Tibial artery (tissue), 4 donors: Measurements from ENCODE around the gene CIDEA.

Experiments used
- DNase-seq, 2 donors: peaks; one replicate each; pipeline ENCODE4 v3.0.0-alpha.2; 2019
- H3K27ac ChIP-seq, 2 donors: fragments of 200-600 bp; sonication (generic) in 1 of 2; 1 replicate in 1 of 2; 2 replicates in 1 of 2; pipeline ENCODE4 v1.5.1; 2018 to 2019; ENCODE audit warnings: mild to moderate bottlenecking in 1 of 2
- H3K27me3 ChIP-seq, 2 donors: fragments of 200-600 bp; sonication (generic) in 1 of 2; one replicate each; pipeline versions ENCODE4 v1.5.1 to v1.6.0; 2016 to 2019
- H3K36me3 ChIP-seq, 3 donors: fragments of 200-600 bp; sonication (generic) in 2 of 3; one replicate each; pipeline ENCODE4 v1.5.1; 2016 to 2019; ENCODE audit warnings: mild to moderate bottlenecking in 2 of 3
- H3K4me1 ChIP-seq, 4 donors: fragments of 200-600 bp; sonication (generic) in 2 of 4; 1 replicate in 3 of 4; 2 replicates in 1 of 4; pipeline ENCODE4 v1.5.1; 2016 to 2019
- H3K4me3 ChIP-seq, 2 donors: fragments of 200-600 bp; sonication (generic) in 1 of 2; 1 replicate in 1 of 2; 2 replicates in 1 of 2; pipeline ENCODE4 v1.5.1; 2018 to 2019; ENCODE audit warnings: mild to moderate bottlenecking in 2 of 2
- H3K9me3 ChIP-seq, 3 donors: fragments of 200-600 bp; sonication (generic) in 1 of 3; one replicate each; pipeline ENCODE4 v1.5.1; 2016 to 2019
- intact Hi-C: fragments of 100-400 bp; cut with DNase I; formaldehyde crosslinking; loops from one replicate; pipeline ENCODE4 v1.15.0; 2023; ENCODE audit warnings: low total_unique reads
- TF ChIP-seq, protein P1 (sequence below), 2 experiments: fragments of 200-600 bp in 1 of 2; fragments of 450-650 bp in 1 of 2; IDR thresholded peaks; one replicate each; pipeline ENCODE4 v1.5.1; 2017 to 2019; ENCODE audit warnings: antibody characterized with exemption in 2 of 2, mild to moderate bottlenecking in 1 of 2, moderate library complexity in 1 of 2

The CIDEA gene

DNA sequence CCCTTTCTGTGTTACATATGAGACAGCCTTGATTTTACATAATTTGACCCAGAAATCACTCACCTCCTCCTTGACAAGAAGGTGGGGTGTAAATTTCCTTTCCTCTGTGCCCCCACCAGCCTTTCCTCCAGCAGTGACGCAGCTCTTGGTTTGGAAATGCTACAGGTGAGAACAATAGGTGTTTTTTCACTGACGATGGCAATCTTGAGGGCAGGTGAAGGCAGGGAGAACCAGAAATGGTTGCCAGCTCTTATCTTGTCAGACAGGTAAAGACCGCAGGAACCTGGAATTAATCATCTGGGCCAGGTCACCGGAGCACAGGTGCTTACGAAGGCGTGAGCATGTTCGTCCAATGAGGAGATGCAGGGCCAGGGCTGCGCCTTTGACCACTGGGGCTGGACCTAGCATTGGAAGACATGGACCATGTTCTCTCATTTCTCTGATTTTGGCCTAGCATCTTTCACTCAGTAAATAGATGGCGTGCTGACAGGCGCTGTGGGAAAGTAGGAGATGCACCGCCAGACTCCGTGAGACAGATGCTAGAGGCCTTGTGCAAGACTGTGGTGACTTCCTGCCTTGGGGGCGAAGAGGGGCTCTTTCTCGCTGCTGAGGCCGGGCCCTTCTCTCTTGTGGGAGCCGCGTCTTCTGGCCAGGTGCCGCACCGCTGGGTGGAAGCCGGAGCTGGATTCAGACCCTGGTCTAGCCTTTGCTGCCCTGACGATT, 4.0 kb downstream of the CIDEA start:
- Histone ChIP-seq H3K36me3 (no peaks in the 10 kb centered on the region), H3K4me3 (no peak overlapping the region), H3K9me3 (no peaks in the 10 kb centered on the region), H3K4me1 (peaks cover 0 to 15% (median 13%) of the 10 kb centered on the region in 4 donors), H3K27ac (no peak overlapping the region), H3K27me3 (peaks cover 0 to 17% of the 10 kb centered on the region in 2 donors)
- intact Hi-C loops, result no loop called here
- no peak for DNase-seq
- TF ChIP-seq, protein P1, sequence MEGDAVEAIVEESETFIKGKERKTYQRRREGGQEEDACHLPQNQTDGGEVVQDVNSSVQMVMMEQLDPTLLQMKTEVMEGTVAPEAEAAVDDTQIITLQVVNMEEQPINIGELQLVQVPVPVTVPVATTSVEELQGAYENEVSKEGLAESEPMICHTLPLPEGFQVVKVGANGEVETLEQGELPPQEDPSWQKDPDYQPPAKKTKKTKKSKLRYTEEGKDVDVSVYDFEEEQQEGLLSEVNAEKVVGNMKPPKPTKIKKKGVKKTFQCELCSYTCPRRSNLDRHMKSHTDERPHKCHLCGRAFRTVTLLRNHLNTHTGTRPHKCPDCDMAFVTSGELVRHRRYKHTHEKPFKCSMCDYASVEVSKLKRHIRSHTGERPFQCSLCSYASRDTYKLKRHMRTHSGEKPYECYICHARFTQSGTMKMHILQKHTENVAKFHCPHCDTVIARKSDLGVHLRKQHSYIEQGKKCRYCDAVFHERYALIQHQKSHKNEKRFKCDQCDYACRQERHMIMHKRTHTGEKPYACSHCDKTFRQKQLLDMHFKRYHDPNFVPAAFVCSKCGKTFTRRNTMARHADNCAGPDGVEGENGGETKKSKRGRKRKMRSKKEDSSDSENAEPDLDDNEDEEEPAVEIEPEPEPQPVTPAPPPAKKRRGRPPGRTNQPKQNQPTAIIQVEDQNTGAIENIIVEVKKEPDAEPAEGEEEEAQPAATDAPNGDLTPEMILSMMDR (IDR thresholded peaks at IDR 0.05), result no peak

DNA sequence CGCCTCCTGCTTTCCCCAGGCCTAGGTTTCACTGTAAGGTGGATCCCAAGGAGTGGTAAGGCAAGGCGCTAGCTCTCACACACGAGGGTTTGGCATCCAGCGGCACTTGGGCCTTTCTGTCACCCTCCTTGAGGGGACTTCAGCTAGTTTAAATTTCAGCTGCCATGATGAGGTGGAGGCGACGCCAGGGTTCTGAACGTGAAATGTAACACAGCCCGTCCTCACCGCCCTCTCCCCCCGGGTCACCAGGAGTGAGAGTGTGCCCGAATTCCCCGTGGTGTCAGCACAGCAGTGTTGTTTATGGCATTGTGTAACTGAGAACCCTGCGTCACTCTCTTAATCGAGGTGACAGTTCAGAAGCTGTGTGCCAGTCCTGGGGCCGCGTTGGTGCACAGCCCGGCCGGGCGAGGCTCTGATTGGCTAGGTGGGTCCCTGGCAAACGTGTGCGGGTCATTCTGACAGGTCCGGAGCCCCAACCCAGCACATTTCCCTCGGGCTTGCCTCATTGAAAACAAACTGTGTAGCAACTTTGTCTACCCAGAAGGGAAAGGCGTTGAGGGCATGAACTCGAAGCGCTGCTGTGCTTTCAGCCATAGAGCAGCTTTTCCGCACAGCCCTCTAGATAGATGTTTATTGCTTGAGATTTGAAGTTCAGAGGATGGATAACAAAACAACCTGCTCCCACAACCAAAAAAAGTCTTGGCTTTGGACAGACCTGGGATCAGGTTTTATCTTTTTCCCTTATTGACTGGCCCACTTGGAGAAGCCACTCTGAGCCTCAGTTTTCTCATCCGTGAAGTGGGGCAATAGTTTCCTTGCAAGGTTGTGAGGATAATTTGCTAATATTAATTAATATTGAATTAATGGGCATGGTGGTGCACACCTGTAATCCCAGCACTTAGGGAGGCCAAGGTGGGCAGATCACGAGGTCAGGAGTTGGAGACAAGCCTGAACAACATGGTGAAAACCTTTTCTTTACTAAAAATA, 4.9 kb downstream of the CIDEA start:
- DNase-seq, result no peak
- TF ChIP-seq, protein P1 (IDR thresholded peaks at IDR 0.05), result no peak
- H3K27ac ChIP-seq, result no peak overlapping the region

DNA sequence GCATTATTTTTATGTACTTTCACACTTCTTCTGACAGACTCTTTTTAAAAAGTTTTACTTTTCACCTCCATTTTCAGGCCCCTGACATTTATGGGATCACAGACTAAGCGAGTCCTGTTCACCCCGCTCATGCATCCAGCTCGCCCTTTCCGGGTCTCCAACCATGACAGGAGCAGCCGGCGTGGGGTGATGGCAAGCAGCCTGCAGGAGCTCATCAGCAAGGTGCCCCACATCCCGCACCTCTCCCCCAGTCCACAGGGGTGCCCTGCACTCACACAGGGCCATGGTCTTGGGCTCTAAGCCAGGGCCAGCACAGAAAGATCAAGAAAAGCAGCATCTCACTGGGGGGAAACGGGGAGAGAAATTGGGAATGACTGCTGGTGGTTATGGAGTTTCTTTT, 8.6 kb downstream of the CIDEA start:
- Histone ChIP-seq H3K27ac (no peak overlapping the region), H3K9me3 (no peaks in the 10 kb centered on the region), H3K36me3 (no peaks in the 10 kb centered on the region), H3K27me3 (no peaks in the 10 kb centered on the region), H3K4me1 (no peaks in the 10 kb centered on the region), H3K4me3 (no peak overlapping the region)
- TF ChIP-seq, protein P1 (IDR thresholded peaks at IDR 0.05), result no peak
- intact Hi-C loops, result no loop called here
- DNase-seq, result no peak

More for the DNA sequence above, 4.9 kb downstream of the CIDEA start:
- Histone ChIP-seq H3K4me1 (peaks cover 0 to 9% (median 6%) of the 10 kb centered on the region in 4 donors), H3K27me3 (peaks cover 0 to 9% of the 10 kb centered on the region in 2 donors), H3K9me3 (no peaks in the 10 kb centered on the region), H3K4me3 (no peak overlapping the region), H3K36me3 (no peaks in the 10 kb centered on the region)
- intact Hi-C loops, result no loop called here

DNA sequence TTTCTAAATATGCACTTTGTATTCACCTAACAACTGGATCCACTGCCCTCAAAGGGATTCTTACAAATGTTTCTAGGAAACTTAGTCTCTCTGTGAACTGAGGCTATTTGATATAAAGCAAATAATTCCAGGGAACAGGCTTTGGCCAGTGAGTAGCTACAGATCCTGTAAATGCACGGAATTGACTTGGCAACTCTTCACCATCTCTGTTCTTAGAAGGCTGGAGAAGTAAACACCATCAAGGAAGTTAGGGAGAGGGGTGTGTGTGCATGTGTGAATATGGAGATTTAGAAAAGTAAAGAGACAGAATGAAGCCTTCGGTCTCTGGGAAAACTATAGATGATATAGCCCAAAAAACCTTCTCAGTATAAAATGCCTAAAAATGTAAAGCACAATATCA, 10.7 kb downstream of the CIDEA start:
- TF ChIP-seq, protein P1 (IDR thresholded peaks at IDR 0.05), result no peak
- Histone ChIP-seq H3K27ac (no peak overlapping the region), H3K27me3 (no peaks in the 10 kb centered on the region), H3K4me3 (no peak overlapping the region), H3K4me1 (no peaks in the 10 kb centered on the region), H3K36me3 (no peaks in the 10 kb centered on the region), H3K9me3 (no peaks in the 10 kb centered on the region)
- DNase-seq, result no peak
- intact Hi-C loops, result no loop called here

DNA sequence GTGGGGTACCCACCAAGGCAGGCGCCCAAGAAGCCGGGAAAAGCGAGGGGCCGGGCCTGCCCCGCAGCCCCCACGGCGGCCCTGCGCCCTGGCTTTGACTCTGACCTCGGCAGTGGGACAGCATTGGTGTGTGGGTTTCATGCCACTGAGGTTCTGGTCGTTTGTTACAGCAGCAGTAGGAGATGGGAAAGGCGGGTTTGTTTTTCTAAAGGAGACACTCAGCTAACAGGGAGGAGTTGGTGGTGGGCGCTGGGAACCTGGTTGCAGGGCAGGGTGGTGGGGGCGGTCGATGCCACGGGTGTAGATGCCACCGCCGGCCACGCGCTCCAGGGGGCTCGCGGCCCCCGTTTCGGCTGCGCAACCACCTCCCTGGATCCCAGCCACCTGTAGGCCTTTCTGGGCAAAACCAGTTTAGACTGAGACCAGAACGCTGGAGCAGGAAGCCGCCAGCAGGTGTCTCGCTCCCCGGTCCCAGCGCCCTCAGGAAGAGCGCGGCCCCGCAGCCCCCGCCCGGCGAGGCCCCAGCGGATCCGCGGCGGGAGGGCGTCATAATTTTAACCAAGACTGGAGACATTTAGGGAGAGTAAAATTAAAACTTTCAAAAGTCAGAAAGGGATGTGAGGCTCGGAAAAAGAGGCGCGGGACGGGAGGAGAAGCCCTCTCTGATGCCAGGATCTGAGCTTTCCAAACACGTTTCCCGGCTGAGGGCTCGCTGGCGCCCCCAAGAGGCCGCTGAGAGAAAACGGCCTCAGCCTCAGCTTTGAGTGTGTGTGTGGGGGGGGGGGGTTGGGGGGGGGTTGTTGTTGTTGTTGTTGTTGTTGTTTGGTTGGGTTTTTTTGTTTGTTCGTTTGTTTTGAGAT, 17.4 kb downstream of the CIDEA start:
- TF ChIP-seq, protein P1 (IDR thresholded peaks at IDR 0.05), result peak; percentile 74 to 79
- peaks cover 0 to 11% (median 4%) of the 10 kb centered on the region in 4 donors for H3K4me1 ChIP-seq
- intact Hi-C loops, result loop anchor here (5.0 to 10.0 kb wide), 2 partner anchors 36 to 383 kb away; partner anchors contain the start of genes SPIRE1 and TUBB6
- H3K4me3 ChIP-seq, result peak overlapping the region; percentile 49 to 50
- no peaks in the 10 kb centered on the region for H3K27me3 ChIP-seq
- no peaks in the 10 kb centered on the region for H3K9me3 ChIP-seq
- peak; percentile 44 to 86 for DNase-seq
- H3K36me3 ChIP-seq, result no peaks in the 10 kb centered on the region
- peak overlapping the region; percentile 63 to 79 for H3K27ac ChIP-seq
